HepG2 (cell line): ENCODE measurements around the gene HSPA4L. TPM values are rescaled to one million over a fixed set of nuclear protein-coding genes. Genes with fewer than 3 reads are reported as not detected.

ENCODE experiments used
- CREM ChIP-seq, 2 experiments: sonication (generic) in 1 of 2; formaldehyde crosslinking in 1 of 2; IDR thresholded peaks; 2 replicates each; pipeline versions ENCODE4 v1.4.0 to v1.6.1; 2016 to 2020; ENCODE audit warnings: antibody characterized with exemption in 1 of 2, mild to moderate bottlenecking in 1 of 2, missing genetic modification reagents in 1 of 2
- FOSL2 ChIP-seq: sonication (generic); formaldehyde crosslinking; IDR thresholded peaks from 2 replicates; pipeline ENCODE4 v1.4.0; 2020; ENCODE audit warnings: missing genetic modification reagents
- HOXA9 ChIP-seq: sonication (generic); formaldehyde crosslinking; IDR thresholded peaks from 2 replicates; pipeline ENCODE4 v1.8.1; 2022; ENCODE audit warnings: missing genetic modification reagents, mild to moderate bottlenecking, moderate library complexity, borderline replicate concordance
- IKZF1 ChIP-seq: fragments of 450-650 bp; IDR thresholded peaks from 2 replicates; pipeline ENCODE4 v1.7.1; 2016
- JARID2 ChIP-seq: sonication (generic); formaldehyde crosslinking; IDR thresholded peaks from 2 replicates; pipeline ENCODE4 v1.8.1; 2023; ENCODE audit warnings: missing genetic modification reagents, inconsistent platforms; ENCODE audit not compliant: insufficient replicate concordance
- KLF6 ChIP-seq: IDR thresholded peaks from 2 replicates; pipeline ENCODE4 v1.8.0; 2016; ENCODE audit warnings: missing biosample characterization, missing genetic modification reagents
- KMT2A ChIP-seq: sonication (generic); formaldehyde crosslinking; IDR thresholded peaks from 2 replicates; pipeline ENCODE4 v1.4.0; 2020; ENCODE audit warnings: missing genetic modification reagents
- NR2F1 ChIP-seq, 2 experiments: fragments of 450-650 bp in 1 of 2; formaldehyde crosslinking in 1 of 2; IDR thresholded peaks; 2 replicates each; pipeline versions ENCODE4 v1.5.0 to v1.6.1; 2016 to 2020; ENCODE audit warnings: mild to moderate bottlenecking in 1 of 2, missing compliant biosample characterization in 1 of 2, missing genetic modification reagents in 1 of 2, moderate library complexity in 1 of 2
- PAXIP1 ChIP-seq: sonication (generic); formaldehyde crosslinking; conservative IDR thresholded peaks from 2 replicates; pipeline ENCODE4 v1.4.0; 2020; ENCODE audit warnings: mild to moderate bottlenecking, missing genetic modification reagents, moderate library complexity
- TEAD3 ChIP-seq: optimal IDR thresholded peaks from 2 replicates; pipeline ENCODE3; 2016; ENCODE audit warnings: borderline replicate concordance
- THAP8 ChIP-seq: sonication (generic); formaldehyde crosslinking; IDR thresholded peaks from 2 replicates; pipeline ENCODE4 v1.5.1; 2020; ENCODE audit warnings: missing genetic modification reagents, mild to moderate bottlenecking, borderline replicate concordance
- ZC3H13 ChIP-seq: sonication (generic); formaldehyde crosslinking; IDR thresholded peaks from 2 replicates; pipeline ENCODE4 v1.8.1; 2023; ENCODE audit warnings: mild to moderate bottlenecking, missing genetic modification reagents, moderate library complexity
- ZNF180 ChIP-seq: sonication (generic); formaldehyde crosslinking; IDR thresholded peaks from 2 replicates; pipeline ENCODE4 v1.4.0; 2020; ENCODE audit warnings: low read depth, missing genetic modification reagents, borderline replicate concordance
- ZNF30 ChIP-seq: sonication (generic); formaldehyde crosslinking; IDR thresholded peaks from 2 replicates; pipeline ENCODE4 v1.5.0; 2020; ENCODE audit warnings: mild to moderate bottlenecking, missing genetic modification reagents
- ZNF367 ChIP-seq: sonication (generic); formaldehyde crosslinking; IDR thresholded peaks from 2 replicates; pipeline ENCODE4 v1.4.0; 2020; ENCODE audit warnings: missing genetic modification reagents, borderline replicate concordance
- ZNF547 ChIP-seq: sonication (generic); formaldehyde crosslinking; IDR thresholded peaks from 2 replicates; pipeline ENCODE4 v1.5.1; 2020; ENCODE audit warnings: mild to moderate bottlenecking, missing genetic modification reagents
- ZNF607 ChIP-seq: sonication (generic); formaldehyde crosslinking; IDR thresholded peaks from 2 replicates; pipeline ENCODE4 v1.5.1; 2020; ENCODE audit warnings: missing genetic modification reagents, mild to moderate bottlenecking, borderline replicate concordance
- ZNF644 ChIP-seq: IDR thresholded peaks from 2 replicates; pipeline ENCODE4 v1.6.1; 2016; ENCODE audit warnings: low read depth
- ZNF704 ChIP-seq: sonication (generic); formaldehyde crosslinking; IDR thresholded peaks from 2 replicates; pipeline ENCODE4 v1.8.1; 2023; ENCODE audit warnings: mild to moderate bottlenecking, inconsistent platforms, moderate library complexity, missing genetic modification reagents, borderline replicate concordance
- ZNF724P ChIP-seq: sonication (generic); formaldehyde crosslinking; IDR thresholded peaks from 2 replicates; pipeline ENCODE4 v1.8.0; 2022; ENCODE audit warnings: missing genetic modification reagents, borderline replicate concordance
- polyA plus RNA-seq, 8 experiments: library from polyadenylated mRNA; depleted of rRNA in 3 of 8; stranded (reverse) in 7 of 8; unstranded in 1 of 8; fragments of >200 nt; fragmentation: Illumina TruSeq in 4 of 8; extraction: Trizol in 4 of 8; gene quantifications; 2 replicates each; pipeline versions ENCODE4 v1.2.1 to v1.2.3, GENCODE V29; 2011 to 2016; ENCODE audit warnings: low read depth in 4 of 8, missing spikeins in 1 of 8, mixed read lengths in 1 of 8; ENCODE audit not compliant: insufficient read depth in 1 of 8
- total RNA-seq, 5 experiments: library from RNA; depleted of rRNA; stranded (reverse); fragments of >200 nt; fragmentation: Illumina TruSeq; extraction: Trizol; gene quantifications; 2 replicates each; pipeline ENCODE4 v1.2.3, GENCODE V29; 2016; ENCODE audit warnings: low read depth in 1 of 5
- TF ChIP-seq, protein P1 (sequence below): sonication (generic); formaldehyde crosslinking; IDR thresholded peaks from 2 replicates; pipeline ENCODE4 v1.8.1; 2023; ENCODE audit warnings: mild to moderate bottlenecking, moderate library complexity, missing genetic modification reagents
- TF ChIP-seq, protein P2 (sequence below): IDR thresholded peaks from 2 replicates; pipeline ENCODE4 v1.6.1; 2016; ENCODE audit warnings: missing compliant biosample characterization, missing genetic modification reagents, borderline replicate concordance

HSPA4L gene
- total and polyA plus RNA-seq, 2 of the 13 experiments (the other 11 are each of a cell fraction or from before 2014, with no cell fraction given) = 3.7 to 31.5 TPM

GRCh38 chr4:127783026-127783769 is 1.1 kb downstream of the HSPA4L start (continued):
- TF ChIP-seq ZNF607 (CRISPR knock-in tag) = no peak
- TF ChIP-seq ZC3H13 (CRISPR knock-in tag) = no peak
- TF ChIP-seq JARID2 (CRISPR knock-in tag) = no peak
- peak; percentile 68 for TF ChIP-seq KMT2A (CRISPR knock-in tag)
- no peak for TF ChIP-seq IKZF1
- TF ChIP-seq FOSL2 (CRISPR knock-in tag) = 0 out of 2 replicates have a peak, but pooled peaks have one; percentile 12
- TF ChIP-seq NR2F1 (CRISPR knock-in tag; IDR thresholded peaks at IDR 0.05) = no peak
- TF ChIP-seq, protein P1, sequence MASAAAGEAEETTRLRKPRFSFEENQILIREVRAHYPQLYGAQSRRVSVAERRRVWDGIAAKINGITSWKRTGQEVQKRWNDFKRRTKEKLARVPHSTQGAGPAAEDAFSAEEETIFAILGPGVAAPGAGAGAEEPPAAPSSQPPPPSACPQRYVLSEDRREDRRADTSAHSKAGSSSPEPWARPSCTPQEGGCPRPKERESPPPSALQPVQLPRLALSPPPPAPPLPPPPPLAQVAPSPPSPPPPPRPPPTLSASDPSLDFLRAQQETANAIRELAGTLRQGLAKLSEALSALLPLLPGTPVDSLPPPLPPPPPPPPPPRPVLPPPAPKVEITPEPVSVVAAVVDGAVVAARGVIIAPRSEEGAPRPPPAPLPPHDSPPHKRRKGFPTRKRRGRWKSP (CRISPR knock-in tag) = no peak
- no peak for TF ChIP-seq PAXIP1 (CRISPR knock-in tag)
- 0 out of 2 replicates have a peak, but pooled peaks have one; percentile 12 for TF ChIP-seq KLF6 (CRISPR knock-in tag)
- TF ChIP-seq THAP8 = no peak
- peak; percentile 81 for TF ChIP-seq TEAD3 (CRISPR knock-in tag)
- no peak for TF ChIP-seq ZNF180 (CRISPR knock-in tag)
- TF ChIP-seq ZNF30 = no peak
- TF ChIP-seq ZNF367 = no peak
- no peak for TF ChIP-seq HOXA9
- TF ChIP-seq ZNF724P (CRISPR knock-in tag) = 0 out of 2 replicates have a peak, but pooled peaks have one; percentile 8
- TF ChIP-seq CREM (IDR thresholded peaks at IDR 0.05) = peak; percentile 50; the same call in 1 of the 2 replicates
- no peak for TF ChIP-seq CREM (CRISPR knock-in tag; IDR thresholded peaks at IDR 0.05)
- no peak; the same call in 1 of the 2 replicates for TF ChIP-seq ZNF547 (CRISPR knock-in tag)
- peak; percentile 21; the same call in 1 of the 2 replicates for TF ChIP-seq ZNF644 (CRISPR knock-in tag)
- TF ChIP-seq ZNF704 (CRISPR knock-in tag) = no peak
- TF ChIP-seq, protein P2, sequence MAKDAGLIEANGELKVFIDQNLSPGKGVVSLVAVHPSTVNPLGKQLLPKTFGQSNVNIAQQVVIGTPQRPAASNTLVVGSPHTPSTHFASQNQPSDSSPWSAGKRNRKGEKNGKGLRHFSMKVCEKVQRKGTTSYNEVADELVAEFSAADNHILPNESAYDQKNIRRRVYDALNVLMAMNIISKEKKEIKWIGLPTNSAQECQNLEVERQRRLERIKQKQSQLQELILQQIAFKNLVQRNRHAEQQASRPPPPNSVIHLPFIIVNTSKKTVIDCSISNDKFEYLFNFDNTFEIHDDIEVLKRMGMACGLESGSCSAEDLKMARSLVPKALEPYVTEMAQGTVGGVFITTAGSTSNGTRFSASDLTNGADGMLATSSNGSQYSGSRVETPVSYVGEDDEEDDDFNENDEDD (CRISPR knock-in tag) = peak; percentile 30; the same call in 1 of the 2 replicates
